K562 (cell line): Measurements from ENCODE around the gene FOXE1. TPM values are rescaled to one million over a fixed set of nuclear protein-coding genes. Genes with fewer than 3 reads are reported as not detected.

ENCODE experiments used
- ATAC-seq: fragments of 200-7000 bp; cut with Tn5 transposase; 3 replicates; pipeline ENCODE4 v1.9.1; 2020; ENCODE audit warnings: moderate library complexity
- BruUV-seq: library from RNA; stranded (reverse); fragments of 400-500 nt; replicated peaks from 2 replicates; lab custom pipeline; 2021; lab: Mats Ljungman, UMichigan
- CTCF ChIA-PET: fragments of 300-600 bp; formaldehyde crosslinking; extraction: SDS; loops from one replicate; lab custom pipeline; 2021; ENCODE audit warnings: low intra/inter-chr PET ratio; lab: Yijun Ruan, JAX
- POLR2A ChIA-PET: fragments of 300-600, 350-650 bp; sonication (Branson Sonifier 250); formaldehyde crosslinking; extraction: SDS; loops from one replicate; lab custom pipeline; 2021; ENCODE audit warnings: antibody characterized with exemption, inconsistent platforms; lab: Yijun Ruan, JAX
- DNase-seq, 4 experiments: peaks; one replicate each; pipeline versions ENCODE4 v3.0.0 to v3.0.0-alpha.2; 2011 to 2018; ENCODE audit warnings: low spot score in 3 of 4, mixed read lengths in 3 of 4; ENCODE audit errors: extremely low read depth in 1 of 4
- FAIRE-seq: peaks from 2 replicates; lab custom pipeline; 2011; peaks lifted over from hg19 to GRCh38; lab: Jason Lieb, UNC
- H2AFZ ChIP-seq: 2 replicates; pipeline ENCODE4 v1.6.0; 2011; ENCODE audit warnings: low read depth, low read length, control low read depth, inconsistent platforms
- H3K27ac ChIP-seq: fragments of 200-600 bp; 3 replicates; pipeline ENCODE4 v1.8.0; 2011; ENCODE audit warnings: low read depth, mild to moderate bottlenecking, control low read depth, inconsistent platforms, low read length, moderate library complexity, mixed read lengths; ENCODE audit errors: extremely low read depth
- H3K27me3 ChIP-seq, 2 experiments: fragments of 300-600 bp in 1 of 2; 2 replicates in 1 of 2; 3 replicates in 1 of 2; pipeline versions ENCODE4 v1.6.0 to v1.8.0; 2011; ENCODE audit warnings: inconsistent platforms in 2 of 2, low read length in 2 of 2, mild to moderate bottlenecking in 1 of 2, mixed read lengths in 1 of 2, moderate library complexity in 1 of 2; ENCODE audit not compliant: control insufficient read depth in 2 of 2, insufficient read depth in 2 of 2
- H3K36me3 ChIP-seq: fragments of 300-600 bp; 3 replicates; pipeline ENCODE4 v1.8.0; 2011; ENCODE audit warnings: mild to moderate bottlenecking, low read length, inconsistent platforms; ENCODE audit not compliant: control insufficient read depth, insufficient read depth
- H3K4me1 ChIP-seq, 2 experiments: fragments of 200-600 bp in 1 of 2; replicated peaks in 1 of 2; 2 replicates in 1 of 2; 3 replicates in 1 of 2; pipeline versions ENCODE4 v1.5.1 to v1.8.0; 2011; ENCODE audit warnings: inconsistent platforms in 2 of 2, low read length in 2 of 2, mild to moderate bottlenecking in 1 of 2, mixed read lengths in 1 of 2, moderate library complexity in 1 of 2; ENCODE audit not compliant: control insufficient read depth in 2 of 2, insufficient read depth in 2 of 2
- H3K4me2 ChIP-seq: 2 replicates; pipeline ENCODE4 v1.6.1; 2011; ENCODE audit warnings: low read length, control low read depth, inconsistent platforms, mixed read lengths; ENCODE audit not compliant: insufficient read depth
- H3K4me3 ChIP-seq: fragments of 200-600 bp; sonication (generic), shearing (Covaris generic); 2 replicates; pipeline ENCODE4 v1.5.1; 2016; ENCODE audit warnings: control low read depth, inconsistent platforms
- H3K79me2 ChIP-seq: fragments of 200-600 bp; 3 replicates; pipeline ENCODE4 v1.8.0; 2011; ENCODE audit warnings: low read length, inconsistent platforms; ENCODE audit not compliant: control insufficient read depth, insufficient read depth
- H3K9ac ChIP-seq, 2 experiments: 2 replicates each; pipeline versions ENCODE4 v1.6.0 to v1.6.1; 2011; ENCODE audit warnings: low read depth in 2 of 2, low read length in 2 of 2, control low read depth in 1 of 2, inconsistent platforms in 1 of 2, mild to moderate bottlenecking in 1 of 2, mixed read lengths in 1 of 2; ENCODE audit not compliant: insufficient read depth in 1 of 2
- H3K9me1 ChIP-seq: one replicate; pipeline ENCODE4 v1.6.0; 2011; ENCODE audit warnings: inconsistent platforms, mild to moderate bottlenecking, low read length, moderate library complexity; ENCODE audit not compliant: control insufficient read depth, insufficient read depth
- H3K9me3 ChIP-seq: replicated peaks from 2 replicates; pipeline ENCODE4 v1.5.1; 2011; ENCODE audit warnings: low read depth, low read length, inconsistent platforms; ENCODE audit not compliant: control insufficient read depth, insufficient read depth
- H4K20me1 ChIP-seq: replicated peaks from 2 replicates; pipeline ENCODE4 v1.6.1; 2011; ENCODE audit warnings: low read length, inconsistent platforms, mixed read lengths; ENCODE audit not compliant: control insufficient read depth, insufficient read depth
- MITF ChIP-seq: IDR thresholded peaks from 2 replicates; pipeline ENCODE4 v1.6.1; 2014; ENCODE audit warnings: antibody characterized with exemption
- MYNN ChIP-seq, 2 experiments: sonication (generic); formaldehyde crosslinking in 1 of 2; IDR thresholded peaks; 2 replicates each; pipeline versions ENCODE4 v1.5.0 to v1.6.1; 2016 to 2020; ENCODE audit warnings: antibody characterized with exemption in 1 of 2, missing genetic modification reagents in 1 of 2
- RBM22 ChIP-seq: fragments of 200-400 bp; formaldehyde crosslinking; IDR thresholded peaks from 2 replicates; pipeline ENCODE4 v1.6.1; 2018; ENCODE audit warnings: low read length, low read depth; ENCODE audit not compliant: poor library complexity, severe bottlenecking
- RBM34 ChIP-seq: fragments of 200-400 bp; formaldehyde crosslinking; IDR thresholded peaks from 2 replicates; pipeline ENCODE4 v1.6.1; 2018; ENCODE audit warnings: low read length, borderline replicate concordance; ENCODE audit not compliant: insufficient read depth
- SIRT6 ChIP-seq: IDR thresholded peaks from one replicate; pipeline ENCODE4 v1.6.1; 2012; ENCODE audit warnings: low read depth, mild to moderate bottlenecking, control low read depth, inconsistent platforms, low read length, moderate library complexity
- SMAD1 ChIP-seq: fragments of 150-350 bp; IDR thresholded peaks from 2 replicates; pipeline ENCODE4 v1.6.1; 2014; ENCODE audit warnings: low read length, low read depth; ENCODE audit not compliant: partially characterized antibody
- SNIP1 ChIP-seq: fragments of 450-650 bp; IDR thresholded peaks from 2 replicates; pipeline ENCODE4 v1.7.1; 2017; ENCODE audit warnings: low read depth, mild to moderate bottlenecking
- TOE1 ChIP-seq, 2 experiments: fragments of 450-650 bp in 1 of 2; sonication (generic) in 1 of 2; formaldehyde crosslinking in 1 of 2; IDR thresholded peaks; 2 replicates each; pipeline versions ENCODE4 v1.7.1 to v1.8.0; 2016 to 2022; ENCODE audit warnings: borderline replicate concordance in 2 of 2, mild to moderate bottlenecking in 2 of 2, antibody characterized with exemption in 1 of 2, inconsistent platforms in 1 of 2, low read depth in 1 of 2, missing genetic modification reagents in 1 of 2, moderate library complexity in 1 of 2
- XRCC3 ChIP-seq: fragments of 450-650 bp; IDR thresholded peaks from 2 replicates; pipeline ENCODE4 v1.6.1; 2017; ENCODE audit warnings: mild to moderate bottlenecking, moderate library complexity
- XRCC4 ChIP-seq: IDR thresholded peaks from one replicate; pipeline ENCODE4 v1.6.1; 2011; ENCODE audit not compliant: insufficient read depth, insufficient read length; ENCODE audit errors: extremely low read depth
- ZKSCAN3 ChIP-seq: fragments of 250-450 bp; sonication (Bioruptor Pico); IDR thresholded peaks from 2 replicates; pipeline ENCODE4 v1.4.0; 2020
- ZNF253 ChIP-seq: fragments of 250-450 bp; sonication (Bioruptor Pico); conservative IDR thresholded peaks from 2 replicates; pipeline ENCODE4 v1.6.1; 2021; ENCODE audit warnings: mild to moderate bottlenecking
- ZSCAN32 ChIP-seq: fragments of 450-650 bp; formaldehyde crosslinking; IDR thresholded peaks from 2 replicates; pipeline ENCODE4 v1.4.0; 2020; ENCODE audit warnings: mild to moderate bottlenecking, moderate library complexity
- WGBS: fragments of 100-300 bp; shearing (Covaris generic); methylation state at CpG from one replicate; pipeline ENCODE4 v1.1.6; 2016; ENCODE audit warnings: low coverage, mixed read lengths; ENCODE audit not compliant: insufficient coverage; ENCODE audit errors: missing lambda C conversion rate; 5-methylcytosine and 5-hydroxymethylcytosine counted together
- in situ Hi-C: fragments of 300-500 bp; cut with MboI; formaldehyde crosslinking; loops from 4 replicates; pipeline ENCODE4 v1.15.0; 2018; ENCODE audit warnings: inconsistent platforms, mixed read lengths
- intact Hi-C: fragments of 100-400 bp; cut with micrococcal nuclease; formaldehyde crosslinking; loops from 2 replicates; pipeline ENCODE4 v1.14.2; 2022
- polyA plus RNA-seq, 8 experiments: library from polyadenylated mRNA; depleted of rRNA in 4 of 8; stranded (reverse) in 5 of 8; unstranded in 3 of 8; fragments of >200 nt; fragmentation: Nextera tagmentation in 2 of 8; fragmentation: Illumina TruSeq in 1 of 8; extraction: Ambion mirVana in 2 of 8; extraction: Trizol in 1 of 8; gene quantifications; 2 replicates each; pipeline versions ENCODE4 v1.2.1 to v1.2.3, GENCODE V29; 2011 to 2014; ENCODE audit warnings: inconsistent platforms in 1 of 8, missing spikeins in 1 of 8
- total RNA-seq, 7 experiments: library from RNA; depleted of rRNA in 6 of 7; stranded (reverse); fragments of >200 nt in 6 of 7; fragmentation: Illumina TruSeq in 2 of 7; extraction: Trizol in 2 of 7; gene quantifications; 2 replicates each; pipeline versions ENCODE4 v1.2.1 to v1.2.3, GENCODE V29; 2011 to 2021; ENCODE audit warnings: low replicate concordance in 1 of 7
- TF ChIP-seq, protein P1 (sequence below): fragments of 450-650 bp; IDR thresholded peaks from 2 replicates; pipeline ENCODE4 v1.6.1; 2016; ENCODE audit warnings: low read depth, mild to moderate bottlenecking, moderate library complexity

Gene FOXE1
- total and polyA plus RNA-seq, 9 of the 15 experiments (the other 6 are each of a cell fraction or from before 2014, with no cell fraction given), result not detected

DNA sequence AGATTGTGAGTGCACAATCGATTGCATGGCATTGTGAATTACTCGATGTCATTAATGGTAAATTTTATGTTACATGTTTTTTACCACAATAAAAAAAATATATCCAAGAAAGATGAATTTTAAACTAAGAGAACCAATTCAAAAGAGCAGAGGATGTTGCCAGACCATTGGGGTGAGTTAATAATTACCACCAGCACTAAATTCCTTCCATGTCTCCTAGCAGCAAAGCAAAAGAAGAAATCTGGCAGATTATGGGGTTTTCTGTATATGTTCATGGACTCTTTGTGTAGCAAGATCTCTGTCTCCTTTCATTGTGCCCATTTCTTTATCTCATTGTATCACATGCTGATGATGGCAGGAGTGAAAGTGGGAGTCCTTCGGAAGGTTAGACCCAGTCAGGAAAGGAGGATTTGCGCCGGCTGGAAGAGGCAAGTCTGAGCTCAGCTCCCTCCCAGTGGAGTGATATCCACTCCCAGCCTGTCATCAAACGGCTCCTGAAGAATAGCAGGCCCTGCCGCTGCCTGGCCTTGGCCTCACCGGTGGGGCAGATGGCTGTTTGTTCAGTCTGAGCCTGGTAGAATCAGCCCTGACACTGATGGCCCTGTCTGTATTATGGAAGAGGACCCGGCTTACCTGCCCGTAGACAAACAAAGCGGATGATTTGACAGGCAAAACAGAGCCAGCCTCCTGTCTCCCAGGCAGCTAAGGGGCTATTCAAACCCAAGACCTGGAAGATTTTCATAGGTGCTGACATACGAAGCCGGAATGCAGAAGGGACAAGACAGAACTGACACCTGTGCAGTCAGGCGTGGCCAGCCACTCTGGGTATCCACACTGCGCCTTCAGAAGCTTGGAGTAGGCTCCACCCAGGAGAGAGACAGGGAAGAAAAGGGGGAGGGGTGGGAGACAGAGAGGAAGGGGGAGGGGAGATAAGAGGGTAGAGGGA lies 21.9 kb upstream of the FOXE1 start:
- H2AFZ ChIP-seq, result peak overlapping the region; percentile 67; the same call in 1 of the 2 replicates
- TF ChIP-seq RBM22 (no peak), ZKSCAN3 (CRISPR knock-in tag) (no peak), RBM34 (no peak), MITF (no peak), XRCC4 (no peak), SNIP1 (no peak), MYNN (IDR thresholded peaks at IDR 0.05) (no peak), MYNN (CRISPR knock-in tag; IDR thresholded peaks at IDR 0.05) (no peak), SMAD1 (no peak), TOE1 (IDR thresholded peaks at IDR 0.05; ENCODE audit: borderline replicate concordance) (no peak), TOE1 (CRISPR knock-in tag; IDR thresholded peaks at IDR 0.05; ENCODE audit: borderline replicate concordance, low read depth) (no peak), XRCC3 (no peak), ZNF253 (CRISPR knock-in tag) (no peak), ZSCAN32 (CRISPR knock-in tag) (no peak), SIRT6 (no peak)
- TF ChIP-seq, protein P1, sequence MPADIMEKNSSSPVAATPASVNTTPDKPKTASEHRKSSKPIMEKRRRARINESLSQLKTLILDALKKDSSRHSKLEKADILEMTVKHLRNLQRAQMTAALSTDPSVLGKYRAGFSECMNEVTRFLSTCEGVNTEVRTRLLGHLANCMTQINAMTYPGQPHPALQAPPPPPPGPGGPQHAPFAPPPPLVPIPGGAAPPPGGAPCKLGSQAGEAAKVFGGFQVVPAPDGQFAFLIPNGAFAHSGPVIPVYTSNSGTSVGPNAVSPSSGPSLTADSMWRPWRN, result no peak
- TF ChIP-seq, all 486 proteins: peak for 0
- Histone ChIP-seq H4K20me1 (no peaks in the 10 kb centered on the region), H3K9ac (peak overlapping the region in 1 of 2 experiments; percentile 57; a peak in 2 of 4 replicates), H3K79me2 (no peaks in the 10 kb centered on the region), H3K4me2 (peak overlapping the region; percentile 3; the same call in 1 of the 2 replicates), H3K9me3 (no peaks in the 10 kb centered on the region), H3K4me1 (peaks cover 7 to 19% of the 10 kb centered on the region in 2 experiments; a peak in 4 of 5 replicates), H3K4me3 (no peak overlapping the region), H3K36me3 (no peaks in the 10 kb centered on the region), H3K9me1 (no peaks in the 10 kb centered on the region), H3K27me3 (peaks cover 2 to 4% of the 10 kb centered on the region in 2 experiments; a peak in 2 of 5 replicates), H3K27ac (no peak overlapping the region)
- no TSS peak for BruUV-seq
- ATAC-seq (peak; percentile 66), DNase-seq (no peak), FAIRE-seq (no peak)
- 25% methylated on average over 15 of the region's 15 CpGs for WGBS
- in situ Hi-C loops, result no loop called here
- ChIA-PET POLR2A (interaction anchor here (1.1 to 1.3 kb wide), 2 partner anchors 8 to 14 kb away, joined by 3 read pairs; no protein-coding TSS in a partner anchor), CTCF (no interaction called here)
- intact Hi-C loops, result no loop called here
